SK-N-SH (cell line): Measurements from ENCODE around the gene PDS5B. TPM values are rescaled to one million over a fixed set of nuclear protein-coding genes. Genes with fewer than 3 reads are reported as not detected.
A peak's percentile ranks its signal among the peaks of the same experiment; 100 is the strongest.

Experiments used
- CTCF ChIA-PET: fragments of 300-600, 350-600 bp; formaldehyde crosslinking; extraction: SDS; loops from one replicate; lab custom pipeline; 2021; lab: Yijun Ruan, JAX
- POLR2A ChIA-PET: fragments of 350-600 bp; sonication (Branson Sonifier 250); formaldehyde crosslinking; extraction: SDS; loops from one replicate; lab custom pipeline; 2020; ENCODE audit warnings: antibody characterized with exemption, inconsistent platforms; lab: Yijun Ruan, JAX
- DNase-seq: peaks from one replicate; pipeline ENCODE4 v3.0.0; 2012
- H2AFZ ChIP-seq: fragments of 200-600 bp; sonication (generic); 2 replicates; pipeline ENCODE4 v1.8.1; 2016; ENCODE audit warnings: antibody characterized with exemption, mild to moderate bottlenecking, low read depth
- H3F3A ChIP-seq: fragments of 200-600 bp; sonication (generic); replicated peaks from 2 replicates; pipeline ENCODE3; 2016; ENCODE audit warnings: antibody characterized with exemption, mild to moderate bottlenecking; ENCODE audit not compliant: insufficient read depth
- H3K27ac ChIP-seq, 2 experiments: fragments of 200-500 bp in 1 of 2; fragments of 200-600 bp in 1 of 2; sonication (Bioruptor generic) in 1 of 2; sonication (generic), shearing (Covaris generic) in 1 of 2; 2 replicates each; pipeline versions ENCODE4 v1.5.1 to v1.6.1; 2014 to 2016; ENCODE audit warnings: low read depth in 2 of 2, inconsistent platforms in 1 of 2, low read length in 1 of 2, mild to moderate bottlenecking in 1 of 2, mixed read lengths in 1 of 2
- H3K27me3 ChIP-seq: fragments of 200-600 bp; sonication (generic), shearing (Covaris generic); 2 replicates; pipeline ENCODE4 v1.6.1; 2016; ENCODE audit warnings: mixed run types; ENCODE audit not compliant: insufficient read depth
- H3K36me3 ChIP-seq, 2 experiments: fragments of 200-500 bp in 1 of 2; fragments of 200-600 bp in 1 of 2; sonication (Bioruptor generic) in 1 of 2; sonication (generic) in 1 of 2; replicated peaks in 1 of 2; 2 replicates each; pipeline versions ENCODE3 to v1.5.1; 2014 to 2016; ENCODE audit warnings: low read length in 1 of 2, mild to moderate bottlenecking in 1 of 2; ENCODE audit not compliant: insufficient read depth in 2 of 2, control insufficient read depth in 1 of 2
- H3K4me1 ChIP-seq, 2 experiments: fragments of 200-500 bp in 1 of 2; fragments of 200-600 bp in 1 of 2; sonication (Bioruptor generic) in 1 of 2; sonication (generic), shearing (Covaris generic) in 1 of 2; 2 replicates each; pipeline versions ENCODE4 v1.5.1 to v1.6.1; 2014 to 2016; ENCODE audit warnings: low read depth in 1 of 2, low read length in 1 of 2, mixed run types in 1 of 2; ENCODE audit not compliant: insufficient read depth in 2 of 2, control insufficient read depth in 1 of 2
- H3K4me2 ChIP-seq: fragments of 200-600 bp; sonication (generic), shearing (Covaris generic); 2 replicates; pipeline ENCODE4 v1.6.1; 2017; ENCODE audit warnings: mixed run types
- H3K4me3 ChIP-seq, 2 experiments: fragments of 200-500 bp in 1 of 2; fragments of 200-600 bp in 1 of 2; sonication (Bioruptor generic) in 1 of 2; sonication (generic), shearing (Covaris generic) in 1 of 2; 2 replicates each; pipeline versions ENCODE4 v1.5.1 to v1.8.1; 2014 to 2016; ENCODE audit warnings: low read depth in 2 of 2, inconsistent platforms in 1 of 2, low read length in 1 of 2, mild to moderate bottlenecking in 1 of 2, mixed read lengths in 1 of 2, moderate library complexity in 1 of 2
- H3K79me2 ChIP-seq: fragments of 200-600 bp; sonication (generic); 2 replicates; pipeline ENCODE4 v1.8.1; 2017; ENCODE audit warnings: mild to moderate bottlenecking; ENCODE audit not compliant: insufficient read depth
- H3K9ac ChIP-seq: fragments of 200-600 bp; sonication (generic); 2 replicates; pipeline ENCODE4 v1.6.1; 2017; ENCODE audit warnings: mixed run types
- H3K9me2 ChIP-seq: fragments of 200-600 bp; sonication (generic); 2 replicates; pipeline ENCODE4 v1.6.1; 2017; ENCODE audit warnings: mixed run types
- H3K9me3 ChIP-seq: fragments of 200-600 bp; sonication (generic); 2 replicates; pipeline ENCODE4 v1.6.1; 2017; ENCODE audit warnings: mixed run types, mild to moderate bottlenecking, moderate library complexity
- H4K20me1 ChIP-seq: fragments of 200-600 bp; sonication (generic); 2 replicates; pipeline ENCODE4 v1.6.1; 2017; ENCODE audit warnings: mild to moderate bottlenecking, mixed run types; ENCODE audit not compliant: insufficient read depth
- CHD2 ChIP-seq: fragments of 150-350 bp; IDR thresholded peaks from 2 replicates; pipeline ENCODE4 v1.6.1; 2018; ENCODE audit warnings: low read length; ENCODE audit not compliant: partially characterized antibody
- EP300 ChIP-seq, 2 experiments: IDR thresholded peaks; 2 replicates each; pipeline versions ENCODE4 v1.4.0 to v1.6.1; 2012; ENCODE audit warnings: borderline replicate concordance in 1 of 2, low read depth in 1 of 2, low read length in 1 of 2
- FOXJ3 ChIP-seq: sonication (generic); formaldehyde crosslinking; IDR thresholded peaks from 2 replicates; pipeline ENCODE4 v1.5.1; 2020; ENCODE audit warnings: mild to moderate bottlenecking, missing genetic modification reagents
- FOXM1 ChIP-seq: IDR thresholded peaks from 2 replicates; pipeline ENCODE4 v1.4.0; 2012; ENCODE audit warnings: low read depth, mild to moderate bottlenecking
- GABPA ChIP-seq: IDR thresholded peaks from 2 replicates; pipeline ENCODE4 v1.4.0; 2012; ENCODE audit warnings: low read depth, mild to moderate bottlenecking
- NFIC ChIP-seq: IDR thresholded peaks from 2 replicates; pipeline ENCODE4 v1.4.0; 2012; ENCODE audit warnings: borderline replicate concordance
- RAD21 ChIP-seq: IDR thresholded peaks from 2 replicates; pipeline ENCODE4 v1.6.1; 2012; ENCODE audit warnings: mild to moderate bottlenecking, low read length
- RCOR1 ChIP-seq: fragments of 150-350 bp; IDR thresholded peaks from 2 replicates; pipeline ENCODE4 v1.6.1; 2017; ENCODE audit warnings: antibody characterized with exemption, low read length
- REST ChIP-seq: IDR thresholded peaks from 2 replicates; pipeline ENCODE4 v1.6.1; 2012; ENCODE audit warnings: mild to moderate bottlenecking, low read depth, low read length, moderate library complexity
- RFX5 ChIP-seq: IDR thresholded peaks from 2 replicates; pipeline ENCODE4 v1.6.1; 2012; ENCODE audit warnings: mild to moderate bottlenecking, improper control_type of control experiment, low read length
- SIN3A ChIP-seq: IDR thresholded peaks from 2 replicates; pipeline ENCODE4 v1.6.1; 2012; ENCODE audit warnings: low read depth, mild to moderate bottlenecking, low read length, moderate library complexity, borderline replicate concordance
- SMC3 ChIP-seq: IDR thresholded peaks from 2 replicates; pipeline ENCODE4 v1.6.1; 2012; ENCODE audit warnings: low read depth, low read length, improper control_type of control experiment
- TAF1 ChIP-seq: IDR thresholded peaks from 2 replicates; pipeline ENCODE4 v1.6.1; 2012; ENCODE audit warnings: low read depth, mild to moderate bottlenecking, low read length, moderate library complexity, borderline replicate concordance
- WGBS: methylation state at CpG from one replicate; pipeline ENCODE4 v1.1.6; 2017; ENCODE audit warnings: low lambda C conversion rate; 5-methylcytosine and 5-hydroxymethylcytosine counted together
- polyA plus RNA-seq, 3 experiments: library from polyadenylated mRNA; depleted of rRNA; stranded (reverse); fragments of >200 nt; gene quantifications; 2 replicates each; pipeline ENCODE4 v1.2.3, GENCODE V29; 2012
- TF ChIP-seq, protein P1 (sequence below): IDR thresholded peaks from 2 replicates; pipeline ENCODE4 v1.4.0; 2012; ENCODE audit warnings: low read depth
- TF ChIP-seq, protein P2 (sequence below): fragments of 150-350 bp; IDR thresholded peaks from 2 replicates; pipeline ENCODE4 v1.6.1; 2017; ENCODE audit warnings: antibody characterized with exemption, low read length, low read depth, borderline replicate concordance
- TF ChIP-seq, protein P3 (sequence below): fragments of 200-600 bp; sonication (generic); IDR thresholded peaks from 2 replicates; pipeline ENCODE4 v1.6.1; 2017; ENCODE audit warnings: antibody characterized with exemption, mild to moderate bottlenecking, moderate library complexity
- TF ChIP-seq, protein P4 (sequence below): fragments of 150-350 bp; IDR thresholded peaks from 2 replicates; pipeline ENCODE4 v1.6.1; 2016; ENCODE audit warnings: mild to moderate bottlenecking, low read depth, low read length

Gene PDS5B
- polyA plus RNA-seq, 1 of the 3 experiments (the other 2 are of a cell fraction): 3.8 TPM

DNA sequence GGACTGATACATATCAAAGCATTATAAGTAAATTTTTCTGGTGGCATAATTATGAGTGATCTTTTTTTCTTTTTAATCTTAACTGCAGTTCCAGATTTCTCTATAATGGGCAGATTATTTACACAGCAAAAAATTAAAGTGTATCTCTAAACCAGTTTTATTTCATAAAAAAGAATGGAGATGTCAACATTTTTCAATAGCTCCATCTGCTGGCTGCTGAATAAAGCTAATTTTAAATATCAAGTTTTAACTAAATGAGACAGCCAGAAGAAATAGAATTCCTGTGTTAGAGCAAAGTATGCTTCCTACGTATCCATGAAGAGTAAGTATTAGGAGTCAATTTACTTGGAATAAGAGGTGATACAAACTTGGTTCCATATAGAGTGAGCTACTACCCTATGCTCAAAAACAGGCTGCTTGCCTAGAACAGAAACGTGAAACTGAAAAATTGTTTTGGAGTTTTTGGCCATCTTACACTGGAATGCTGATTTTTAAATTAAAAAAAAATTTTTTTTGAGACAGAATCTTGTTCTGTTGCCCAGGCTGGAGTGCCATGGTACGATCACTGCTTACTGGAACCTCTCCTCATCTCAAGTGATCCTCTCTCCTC lies 5.0 kb upstream of the PDS5B start:
- Histone ChIP-seq H3K27ac (no peak overlapping the region), H3K27me3 (no peaks in the 10 kb centered on the region), H3F3A (no peaks in the 10 kb centered on the region), H3K4me2 (no peak overlapping the region), H2AFZ (no peak overlapping the region), H3K79me2 (no peaks in the 10 kb centered on the region), H3K9me2 (no peaks in the 10 kb centered on the region), H3K4me3 (no peak overlapping the region)
- ChIA-PET CTCF (interaction anchor here (0.6 to 4.4 kb wide), 39 partner anchors 11 to 1142 kb away, joined by 3 to 46 read pairs (median 3); partner anchors contain the start of gene N4BP2L2), POLR2A (no interaction called here)
- DNase-seq: no peak
- 49% methylated on average over 3 of the region's 3 CpGs for WGBS
- TF ChIP-seq EP300 (IDR thresholded peaks at IDR 0.05; ENCODE audit: borderline replicate concordance in 1 of 2, low read depth in 1 of 2, low read length in 1 of 2): no peak
- peak; percentile 55 for TF ChIP-seq SMC3
- no peak for TF ChIP-seq SIN3A
- no peak for TF ChIP-seq FOXM1
- no peak for TF ChIP-seq GABPA
- TF ChIP-seq FOXJ3 (CRISPR knock-in tag): no peak
- no peak for TF ChIP-seq REST
- TF ChIP-seq, protein P1, sequence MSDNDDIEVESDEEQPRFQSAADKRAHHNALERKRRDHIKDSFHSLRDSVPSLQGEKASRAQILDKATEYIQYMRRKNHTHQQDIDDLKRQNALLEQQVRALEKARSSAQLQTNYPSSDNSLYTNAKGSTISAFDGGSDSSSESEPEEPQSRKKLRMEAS: no peak
- TF ChIP-seq NFIC: no peak
- TF ChIP-seq, protein P2, sequence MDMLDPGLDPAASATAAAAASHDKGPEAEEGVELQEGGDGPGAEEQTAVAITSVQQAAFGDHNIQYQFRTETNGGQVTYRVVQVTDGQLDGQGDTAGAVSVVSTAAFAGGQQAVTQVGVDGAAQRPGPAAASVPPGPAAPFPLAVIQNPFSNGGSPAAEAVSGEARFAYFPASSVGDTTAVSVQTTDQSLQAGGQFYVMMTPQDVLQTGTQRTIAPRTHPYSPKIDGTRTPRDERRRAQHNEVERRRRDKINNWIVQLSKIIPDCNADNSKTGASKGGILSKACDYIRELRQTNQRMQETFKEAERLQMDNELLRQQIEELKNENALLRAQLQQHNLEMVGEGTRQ: no peak
- TF ChIP-seq RFX5: no peak
- TF ChIP-seq, protein P3, sequence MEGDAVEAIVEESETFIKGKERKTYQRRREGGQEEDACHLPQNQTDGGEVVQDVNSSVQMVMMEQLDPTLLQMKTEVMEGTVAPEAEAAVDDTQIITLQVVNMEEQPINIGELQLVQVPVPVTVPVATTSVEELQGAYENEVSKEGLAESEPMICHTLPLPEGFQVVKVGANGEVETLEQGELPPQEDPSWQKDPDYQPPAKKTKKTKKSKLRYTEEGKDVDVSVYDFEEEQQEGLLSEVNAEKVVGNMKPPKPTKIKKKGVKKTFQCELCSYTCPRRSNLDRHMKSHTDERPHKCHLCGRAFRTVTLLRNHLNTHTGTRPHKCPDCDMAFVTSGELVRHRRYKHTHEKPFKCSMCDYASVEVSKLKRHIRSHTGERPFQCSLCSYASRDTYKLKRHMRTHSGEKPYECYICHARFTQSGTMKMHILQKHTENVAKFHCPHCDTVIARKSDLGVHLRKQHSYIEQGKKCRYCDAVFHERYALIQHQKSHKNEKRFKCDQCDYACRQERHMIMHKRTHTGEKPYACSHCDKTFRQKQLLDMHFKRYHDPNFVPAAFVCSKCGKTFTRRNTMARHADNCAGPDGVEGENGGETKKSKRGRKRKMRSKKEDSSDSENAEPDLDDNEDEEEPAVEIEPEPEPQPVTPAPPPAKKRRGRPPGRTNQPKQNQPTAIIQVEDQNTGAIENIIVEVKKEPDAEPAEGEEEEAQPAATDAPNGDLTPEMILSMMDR: peak; percentile 79
- TF ChIP-seq RCOR1: no peak
- TF ChIP-seq TAF1: no peak
- TF ChIP-seq CHD2: no peak
- peak; percentile 67 for TF ChIP-seq RAD21
- TF ChIP-seq, protein P4, sequence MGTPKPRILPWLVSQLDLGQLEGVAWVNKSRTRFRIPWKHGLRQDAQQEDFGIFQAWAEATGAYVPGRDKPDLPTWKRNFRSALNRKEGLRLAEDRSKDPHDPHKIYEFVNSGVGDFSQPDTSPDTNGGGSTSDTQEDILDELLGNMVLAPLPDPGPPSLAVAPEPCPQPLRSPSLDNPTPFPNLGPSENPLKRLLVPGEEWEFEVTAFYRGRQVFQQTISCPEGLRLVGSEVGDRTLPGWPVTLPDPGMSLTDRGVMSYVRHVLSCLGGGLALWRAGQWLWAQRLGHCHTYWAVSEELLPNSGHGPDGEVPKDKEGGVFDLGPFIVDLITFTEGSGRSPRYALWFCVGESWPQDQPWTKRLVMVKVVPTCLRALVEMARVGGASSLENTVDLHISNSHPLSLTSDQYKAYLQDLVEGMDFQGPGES: no peak
- TF ChIP-seq, all 33 proteins: peak for 3
- Histone ChIP-seq H3K4me1 (peaks cover 4% of the 10 kb centered on the region in 2 experiments; a peak in 3 of 4 replicates), H3K9me3 (no peaks in the 10 kb centered on the region), H3K36me3 (no peaks in the 10 kb centered on the region), H4K20me1 (no peaks in the 10 kb centered on the region), H3K9ac (no peak overlapping the region)
